GM12875 (cell line): ENCODE measurements around the gene DNM1L.
"Not testable (repeated sequence)": the region's sequence is repeated elsewhere in the genome, so short reads cannot be mapped to it uniquely, and the experiment has no call there.

Source experiments
- H3K4me3 ChIP-seq: one replicate; pipeline ENCODE4 v1.5.1; 2011; ENCODE audit warnings: low read depth, low read length, control low read depth
- TF ChIP-seq, protein P1 (sequence below): IDR thresholded peaks from 2 replicates; pipeline ENCODE4 v1.5.1; 2011; ENCODE audit warnings: low read depth, mild to moderate bottlenecking, control low read depth, inconsistent platforms, low read length, moderate library complexity, borderline replicate concordance; ENCODE audit not compliant: insufficient read depth

DNM1L gene

DNA sequence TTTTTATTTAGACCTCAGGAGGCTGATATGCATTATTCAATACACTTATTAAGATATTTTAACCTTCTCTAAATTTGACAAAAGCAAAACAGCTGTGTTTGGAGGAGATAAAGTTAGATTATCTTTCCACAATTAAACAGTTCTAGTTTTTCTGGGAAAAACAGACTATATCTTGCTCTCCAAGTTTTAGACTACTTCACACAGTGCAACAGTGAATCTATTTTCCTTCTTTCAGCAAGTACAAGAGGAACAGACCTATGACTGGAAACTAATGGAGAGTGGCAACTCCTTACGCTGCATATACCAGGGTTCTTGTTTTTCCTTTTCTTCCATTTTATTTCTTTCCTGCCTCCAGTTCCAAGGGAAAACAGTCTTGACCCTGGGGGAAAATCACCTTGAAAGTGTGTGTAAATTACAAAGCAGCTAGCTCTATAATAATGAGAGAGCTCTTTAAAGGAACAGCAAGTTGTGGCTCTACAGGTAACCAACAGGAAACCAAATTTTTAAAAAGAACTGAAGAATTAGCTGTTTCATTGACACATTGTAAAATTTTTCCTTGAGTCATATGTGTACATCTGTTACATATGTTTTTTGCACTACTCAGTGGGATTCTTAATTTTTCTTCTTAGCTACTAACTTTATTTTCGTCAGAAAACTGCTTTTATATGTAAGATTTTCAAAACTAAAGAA lies 27.4 kb downstream of the DNM1L start:
- TF ChIP-seq, protein P1, sequence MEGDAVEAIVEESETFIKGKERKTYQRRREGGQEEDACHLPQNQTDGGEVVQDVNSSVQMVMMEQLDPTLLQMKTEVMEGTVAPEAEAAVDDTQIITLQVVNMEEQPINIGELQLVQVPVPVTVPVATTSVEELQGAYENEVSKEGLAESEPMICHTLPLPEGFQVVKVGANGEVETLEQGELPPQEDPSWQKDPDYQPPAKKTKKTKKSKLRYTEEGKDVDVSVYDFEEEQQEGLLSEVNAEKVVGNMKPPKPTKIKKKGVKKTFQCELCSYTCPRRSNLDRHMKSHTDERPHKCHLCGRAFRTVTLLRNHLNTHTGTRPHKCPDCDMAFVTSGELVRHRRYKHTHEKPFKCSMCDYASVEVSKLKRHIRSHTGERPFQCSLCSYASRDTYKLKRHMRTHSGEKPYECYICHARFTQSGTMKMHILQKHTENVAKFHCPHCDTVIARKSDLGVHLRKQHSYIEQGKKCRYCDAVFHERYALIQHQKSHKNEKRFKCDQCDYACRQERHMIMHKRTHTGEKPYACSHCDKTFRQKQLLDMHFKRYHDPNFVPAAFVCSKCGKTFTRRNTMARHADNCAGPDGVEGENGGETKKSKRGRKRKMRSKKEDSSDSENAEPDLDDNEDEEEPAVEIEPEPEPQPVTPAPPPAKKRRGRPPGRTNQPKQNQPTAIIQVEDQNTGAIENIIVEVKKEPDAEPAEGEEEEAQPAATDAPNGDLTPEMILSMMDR, result no peak
- H3K4me3 ChIP-seq, result no peak overlapping the region

DNA sequence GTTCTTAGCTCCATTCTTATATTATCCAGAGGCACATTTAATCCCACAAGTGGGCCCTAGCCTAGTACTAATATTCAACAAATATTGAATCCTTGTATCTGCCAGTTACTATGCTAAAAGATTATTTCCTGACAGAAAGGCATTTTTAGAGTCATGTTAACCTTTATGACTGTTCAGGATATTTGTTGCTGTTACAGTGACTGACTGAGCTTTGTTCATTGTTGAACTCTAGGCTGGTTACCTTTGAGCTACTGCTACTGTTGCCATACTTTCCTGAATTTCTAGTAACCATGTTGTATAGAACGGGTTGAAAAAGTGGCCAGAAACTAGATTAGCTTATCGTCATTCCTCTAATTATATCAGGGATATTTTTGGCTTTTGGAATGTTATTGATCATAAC lies 29.8 kb downstream of the DNM1L start:
- TF ChIP-seq, protein P1, result no peak
- H3K4me3 ChIP-seq, result no peak overlapping the region

DNA sequence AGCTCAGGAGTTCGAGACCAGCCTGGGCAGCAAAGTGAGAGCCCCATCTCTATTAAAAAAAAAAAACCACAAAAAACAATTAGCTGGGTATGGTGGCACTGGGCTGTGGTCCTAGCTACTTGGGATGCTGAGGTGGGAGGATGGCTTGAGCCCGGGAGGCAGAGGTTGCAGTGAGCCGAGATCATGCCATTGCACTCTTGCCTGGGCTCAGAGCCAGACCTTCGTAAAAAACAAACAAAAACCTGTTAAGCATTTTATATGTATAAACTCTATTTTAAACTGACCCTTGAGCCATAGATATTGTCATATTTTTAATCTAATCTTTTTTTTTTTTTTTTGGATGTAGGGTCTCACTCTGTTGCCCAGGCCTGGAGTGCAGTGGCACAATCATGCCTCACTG lies 35.7 kb downstream of the DNM1L start:
- TF ChIP-seq, protein P1, result no peak
- no peak overlapping the region for H3K4me3 ChIP-seq

DNA sequence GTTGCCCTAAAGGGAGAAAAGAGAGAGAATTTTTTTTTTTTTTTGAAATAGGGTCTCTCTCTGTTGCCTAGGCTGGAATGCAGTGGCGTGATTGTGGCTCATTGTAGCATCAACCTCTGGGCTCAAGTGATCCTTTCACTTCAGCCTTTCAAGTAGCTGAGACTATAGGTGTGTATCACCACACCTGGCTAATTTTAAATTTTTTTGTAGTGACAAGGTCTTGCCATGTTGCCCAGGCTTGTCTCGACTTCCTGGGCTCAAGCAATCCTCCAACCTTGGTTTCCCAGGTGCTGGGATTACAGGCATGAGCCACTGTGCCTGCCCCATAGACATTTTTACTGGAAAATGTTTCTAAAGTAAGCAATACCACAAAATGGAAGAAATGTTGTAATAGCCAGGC lies 39.8 kb downstream of the DNM1L start:
- TF ChIP-seq, protein P1, result no peak

DNA sequence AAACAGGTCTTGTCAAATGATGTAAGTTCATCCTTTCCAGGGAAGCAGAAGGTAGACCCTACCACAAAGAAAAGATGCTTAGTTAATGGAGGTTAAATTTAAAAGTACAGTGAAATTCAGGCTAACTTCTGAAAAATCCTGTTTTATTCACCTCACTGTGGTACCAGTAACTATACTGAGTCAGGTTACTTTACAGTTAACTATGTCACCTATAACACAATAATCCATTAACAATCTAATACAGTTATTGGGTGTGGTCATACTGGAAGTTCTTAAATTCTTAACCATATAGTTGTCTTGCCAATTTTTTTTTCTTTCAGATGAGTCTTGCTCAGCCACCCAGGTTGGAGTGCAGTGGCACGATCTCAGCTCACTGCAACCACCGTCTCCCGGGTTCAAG lies 46.2 kb downstream of the DNM1L start:
- H3K4me3 ChIP-seq, result not testable (repeated sequence)

More for the DNA sequence above, 39.8 kb downstream of the DNM1L start:
- no peak overlapping the region for H3K4me3 ChIP-seq

DNA sequence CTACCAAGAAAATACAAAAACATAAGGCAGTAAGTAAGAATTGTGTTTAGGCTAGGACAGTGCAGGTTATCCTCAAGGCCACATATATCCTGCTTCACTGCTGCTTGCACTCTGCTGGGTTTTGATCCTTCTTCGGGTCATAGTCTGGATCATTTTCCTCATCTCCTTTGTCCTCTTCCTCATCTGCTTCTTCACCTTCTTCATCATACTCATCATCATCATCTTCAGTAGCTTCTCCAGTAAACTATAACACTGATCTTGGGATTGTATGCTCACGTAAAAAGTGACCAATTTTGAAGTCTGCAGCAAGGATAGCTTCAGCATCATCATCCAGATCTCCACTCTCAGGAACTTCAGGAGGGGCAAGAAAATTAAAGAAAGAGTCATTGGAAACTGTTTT lies 47.2 kb downstream of the DNM1L start:
- TF ChIP-seq, protein P1, result no peak
- H3K4me3 ChIP-seq, result no peak overlapping the region

DNA sequence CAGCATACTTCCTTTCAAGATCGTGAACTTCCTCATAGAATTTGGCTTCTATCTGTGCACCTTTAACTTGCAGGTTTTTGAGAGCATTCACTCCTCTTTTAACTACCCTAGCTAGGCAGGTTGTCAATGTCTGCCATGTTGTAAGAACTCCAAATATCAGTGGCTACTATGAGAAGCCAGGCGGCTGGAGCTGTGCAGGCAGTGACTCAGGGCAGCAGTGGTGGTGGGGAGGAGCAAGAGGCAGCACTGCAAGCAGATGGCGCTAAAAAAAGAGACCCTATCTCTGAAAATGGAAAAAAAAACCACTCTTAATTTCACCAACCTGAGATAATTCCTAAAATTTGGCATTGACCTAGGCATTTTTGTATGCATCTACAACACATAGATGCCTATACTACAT lies 48.1 kb downstream of the DNM1L start:
- no peak overlapping the region for H3K4me3 ChIP-seq

More for the DNA sequence above, 48.1 kb downstream of the DNM1L start:
- TF ChIP-seq, protein P1, result no peak
